ENCODE measurements around the gene TEX9.
"Not testable (repeated sequence)": the region's sequence is repeated elsewhere in the genome, so short reads cannot be mapped to it uniquely, and the experiment has no call there.

- not testable (repeated sequence) for TF ChIP-seq EP300, POLR2AphosphoS5 (IDR thresholded peaks at IDR 0.05)
Observed at GRCh38 chr15:56397325-56397724, 32.1 kb downstream of the TEX9 start.

Measured in gastroesophageal sphincter (tissue), 2 donors.